SK-N-SH (cell line): Measurements from ENCODE around the gene UGP2. TPM values are rescaled to one million over a fixed set of nuclear protein-coding genes. Genes with fewer than 3 reads are reported as not detected.

ENCODE experiments used
- CTCF ChIA-PET: fragments of 300-600, 350-600 bp; formaldehyde crosslinking; extraction: SDS; loops from one replicate; lab custom pipeline; 2021; lab: Yijun Ruan, JAX
- POLR2A ChIA-PET: fragments of 350-600 bp; sonication (Branson Sonifier 250); formaldehyde crosslinking; extraction: SDS; loops from one replicate; lab custom pipeline; 2020; ENCODE audit warnings: antibody characterized with exemption, inconsistent platforms; lab: Yijun Ruan, JAX
- DNase-seq: peaks from one replicate; pipeline ENCODE4 v3.0.0; 2012
- H2AFZ ChIP-seq: fragments of 200-600 bp; sonication (generic); 2 replicates; pipeline ENCODE4 v1.8.1; 2016; ENCODE audit warnings: antibody characterized with exemption, mild to moderate bottlenecking, low read depth
- H3F3A ChIP-seq: fragments of 200-600 bp; sonication (generic); replicated peaks from 2 replicates; pipeline ENCODE3; 2016; ENCODE audit warnings: antibody characterized with exemption, mild to moderate bottlenecking; ENCODE audit not compliant: insufficient read depth
- H3K27ac ChIP-seq, 2 experiments: fragments of 200-500 bp in 1 of 2; fragments of 200-600 bp in 1 of 2; sonication (Bioruptor generic) in 1 of 2; sonication (generic), shearing (Covaris generic) in 1 of 2; 2 replicates each; pipeline versions ENCODE4 v1.5.1 to v1.6.1; 2014 to 2016; ENCODE audit warnings: low read depth in 2 of 2, inconsistent platforms in 1 of 2, low read length in 1 of 2, mild to moderate bottlenecking in 1 of 2, mixed read lengths in 1 of 2
- H3K27me3 ChIP-seq: fragments of 200-600 bp; sonication (generic), shearing (Covaris generic); 2 replicates; pipeline ENCODE4 v1.6.1; 2016; ENCODE audit warnings: mixed run types; ENCODE audit not compliant: insufficient read depth
- H3K36me3 ChIP-seq, 2 experiments: fragments of 200-500 bp in 1 of 2; fragments of 200-600 bp in 1 of 2; sonication (Bioruptor generic) in 1 of 2; sonication (generic) in 1 of 2; replicated peaks in 1 of 2; 2 replicates each; pipeline versions ENCODE3 to v1.5.1; 2014 to 2016; ENCODE audit warnings: low read length in 1 of 2, mild to moderate bottlenecking in 1 of 2; ENCODE audit not compliant: insufficient read depth in 2 of 2, control insufficient read depth in 1 of 2
- H3K4me1 ChIP-seq, 2 experiments: fragments of 200-500 bp in 1 of 2; fragments of 200-600 bp in 1 of 2; sonication (Bioruptor generic) in 1 of 2; sonication (generic), shearing (Covaris generic) in 1 of 2; 2 replicates each; pipeline versions ENCODE4 v1.5.1 to v1.6.1; 2014 to 2016; ENCODE audit warnings: low read depth in 1 of 2, low read length in 1 of 2, mixed run types in 1 of 2; ENCODE audit not compliant: insufficient read depth in 2 of 2, control insufficient read depth in 1 of 2
- H3K4me2 ChIP-seq: fragments of 200-600 bp; sonication (generic), shearing (Covaris generic); 2 replicates; pipeline ENCODE4 v1.6.1; 2017; ENCODE audit warnings: mixed run types
- H3K4me3 ChIP-seq, 2 experiments: fragments of 200-500 bp in 1 of 2; fragments of 200-600 bp in 1 of 2; sonication (Bioruptor generic) in 1 of 2; sonication (generic), shearing (Covaris generic) in 1 of 2; 2 replicates each; pipeline versions ENCODE4 v1.5.1 to v1.8.1; 2014 to 2016; ENCODE audit warnings: low read depth in 2 of 2, inconsistent platforms in 1 of 2, low read length in 1 of 2, mild to moderate bottlenecking in 1 of 2, mixed read lengths in 1 of 2, moderate library complexity in 1 of 2
- H3K79me2 ChIP-seq: fragments of 200-600 bp; sonication (generic); 2 replicates; pipeline ENCODE4 v1.8.1; 2017; ENCODE audit warnings: mild to moderate bottlenecking; ENCODE audit not compliant: insufficient read depth
- H3K9ac ChIP-seq: fragments of 200-600 bp; sonication (generic); 2 replicates; pipeline ENCODE4 v1.6.1; 2017; ENCODE audit warnings: mixed run types
- H3K9me2 ChIP-seq: fragments of 200-600 bp; sonication (generic); 2 replicates; pipeline ENCODE4 v1.6.1; 2017; ENCODE audit warnings: mixed run types
- H3K9me3 ChIP-seq: fragments of 200-600 bp; sonication (generic); 2 replicates; pipeline ENCODE4 v1.6.1; 2017; ENCODE audit warnings: mixed run types, mild to moderate bottlenecking, moderate library complexity
- H4K20me1 ChIP-seq: fragments of 200-600 bp; sonication (generic); 2 replicates; pipeline ENCODE4 v1.6.1; 2017; ENCODE audit warnings: mild to moderate bottlenecking, mixed run types; ENCODE audit not compliant: insufficient read depth
- CHD2 ChIP-seq: fragments of 150-350 bp; IDR thresholded peaks from 2 replicates; pipeline ENCODE4 v1.6.1; 2018; ENCODE audit warnings: low read length; ENCODE audit not compliant: partially characterized antibody
- EP300 ChIP-seq, 2 experiments: IDR thresholded peaks; 2 replicates each; pipeline versions ENCODE4 v1.4.0 to v1.6.1; 2012; ENCODE audit warnings: borderline replicate concordance in 1 of 2, low read depth in 1 of 2, low read length in 1 of 2
- EZH2phosphoT487 ChIP-seq: fragments of 200-600 bp; sonication (generic); IDR thresholded peaks from 2 replicates; pipeline ENCODE4 v1.6.1; 2017; ENCODE audit warnings: low read depth, mixed run types, mild to moderate bottlenecking, antibody characterized with exemption, moderate library complexity, borderline replicate concordance
- FOXJ3 ChIP-seq: sonication (generic); formaldehyde crosslinking; IDR thresholded peaks from 2 replicates; pipeline ENCODE4 v1.5.1; 2020; ENCODE audit warnings: mild to moderate bottlenecking, missing genetic modification reagents
- GABPA ChIP-seq: IDR thresholded peaks from 2 replicates; pipeline ENCODE4 v1.4.0; 2012; ENCODE audit warnings: low read depth, mild to moderate bottlenecking
- GATA2 ChIP-seq: sonication (generic); formaldehyde crosslinking; IDR thresholded peaks from 2 replicates; pipeline ENCODE4 v1.5.0; 2020; ENCODE audit warnings: mild to moderate bottlenecking, missing genetic modification reagents
- MEF2A ChIP-seq: IDR thresholded peaks from 2 replicates; pipeline ENCODE4 v1.4.0; 2012; ENCODE audit warnings: low read depth, borderline replicate concordance
- MXI1 ChIP-seq: IDR thresholded peaks from 2 replicates; pipeline ENCODE4 v1.6.1; 2012; ENCODE audit warnings: mild to moderate bottlenecking, low read depth, low read length, improper control_type of control experiment
- POLR2AphosphoS5 ChIP-seq: IDR thresholded peaks from 2 replicates; pipeline ENCODE4 v1.6.1; 2012; ENCODE audit warnings: low read depth, low read length
- RAD21 ChIP-seq: IDR thresholded peaks from 2 replicates; pipeline ENCODE4 v1.6.1; 2012; ENCODE audit warnings: mild to moderate bottlenecking, low read length
- SMC3 ChIP-seq: IDR thresholded peaks from 2 replicates; pipeline ENCODE4 v1.6.1; 2012; ENCODE audit warnings: low read depth, low read length, improper control_type of control experiment
- TAF1 ChIP-seq: IDR thresholded peaks from 2 replicates; pipeline ENCODE4 v1.6.1; 2012; ENCODE audit warnings: low read depth, mild to moderate bottlenecking, low read length, moderate library complexity, borderline replicate concordance
- TCF12 ChIP-seq: IDR thresholded peaks from 2 replicates; pipeline ENCODE4 v1.4.0; 2012
- WGBS: methylation state at CpG from one replicate; pipeline ENCODE4 v1.1.6; 2017; ENCODE audit warnings: low lambda C conversion rate; 5-methylcytosine and 5-hydroxymethylcytosine counted together
- polyA plus RNA-seq, 3 experiments: library from polyadenylated mRNA; depleted of rRNA; stranded (reverse); fragments of >200 nt; gene quantifications; 2 replicates each; pipeline ENCODE4 v1.2.3, GENCODE V29; 2012
- TF ChIP-seq, protein P1 (sequence below): IDR thresholded peaks from 2 replicates; pipeline ENCODE4 v1.4.0; 2012; ENCODE audit warnings: low read depth, borderline replicate concordance
- TF ChIP-seq, protein P2 (sequence below): fragments of 200-600 bp; sonication (generic); IDR thresholded peaks from 2 replicates; pipeline ENCODE4 v1.6.1; 2017; ENCODE audit warnings: antibody characterized with exemption, mild to moderate bottlenecking, moderate library complexity
- TF ChIP-seq, protein P3 (sequence below): IDR thresholded peaks from 2 replicates; pipeline ENCODE4 v1.6.1; 2012; ENCODE audit warnings: mild to moderate bottlenecking, low read depth, low read length, moderate library complexity
- TF ChIP-seq, protein P4 (sequence below): IDR thresholded peaks from 2 replicates; pipeline ENCODE4 v1.4.0; 2012; ENCODE audit warnings: low read depth

Gene UGP2
- polyA plus RNA-seq, 1 of the 3 experiments (the other 2 are of a cell fraction): 30.1 TPM

- TF ChIP-seq, protein P1, sequence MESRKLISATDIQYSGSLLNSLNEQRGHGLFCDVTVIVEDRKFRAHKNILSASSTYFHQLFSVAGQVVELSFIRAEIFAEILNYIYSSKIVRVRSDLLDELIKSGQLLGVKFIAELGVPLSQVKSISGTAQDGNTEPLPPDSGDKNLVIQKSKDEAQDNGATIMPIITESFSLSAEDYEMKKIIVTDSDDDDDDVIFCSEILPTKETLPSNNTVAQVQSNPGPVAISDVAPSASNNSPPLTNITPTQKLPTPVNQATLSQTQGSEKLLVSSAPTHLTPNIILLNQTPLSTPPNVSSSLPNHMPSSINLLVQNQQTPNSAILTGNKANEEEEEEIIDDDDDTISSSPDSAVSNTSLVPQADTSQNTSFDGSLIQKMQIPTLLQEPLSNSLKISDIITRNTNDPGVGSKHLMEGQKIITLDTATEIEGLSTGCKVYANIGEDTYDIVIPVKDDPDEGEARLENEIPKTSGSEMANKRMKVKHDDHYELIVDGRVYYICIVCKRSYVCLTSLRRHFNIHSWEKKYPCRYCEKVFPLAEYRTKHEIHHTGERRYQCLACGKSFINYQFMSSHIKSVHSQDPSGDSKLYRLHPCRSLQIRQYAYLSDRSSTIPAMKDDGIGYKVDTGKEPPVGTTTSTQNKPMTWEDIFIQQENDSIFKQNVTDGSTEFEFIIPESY: no peak
Observed at GRCh38 chr2:63843093-63843492, 1.4 kb downstream of the UGP2 start (continued).

DNA sequence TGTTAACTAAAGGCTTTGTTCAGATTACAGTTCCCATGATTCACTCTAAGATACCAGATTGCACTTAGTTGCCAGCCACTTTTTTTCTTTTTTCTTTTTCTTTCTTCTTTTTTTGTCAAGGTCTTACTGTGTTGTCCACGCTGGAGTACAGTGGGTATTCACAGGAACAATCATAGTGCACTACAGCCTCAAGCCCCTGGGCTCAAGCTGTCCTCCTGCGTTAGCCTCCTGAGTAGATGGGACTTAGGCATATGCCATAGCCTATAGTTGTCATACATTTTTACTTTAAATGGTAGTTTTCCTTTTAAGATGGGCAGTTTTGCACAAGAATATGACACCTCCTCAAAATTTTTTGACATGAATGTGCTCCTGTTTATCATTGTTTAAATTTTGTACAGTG, 2.1 kb downstream of the UGP2 start:
- peak overlapping the region; percentile 80; the same call in 1 of the 2 replicates for H3K4me2 ChIP-seq
- H3K9me3 ChIP-seq: no peaks in the 10 kb centered on the region
- no peaks in the 10 kb centered on the region for H3K36me3 ChIP-seq
- H2AFZ ChIP-seq: no peak overlapping the region
- TF ChIP-seq MXI1 (no peak), EP300 (IDR thresholded peaks at IDR 0.05; ENCODE audit: borderline replicate concordance in 1 of 2, low read depth in 1 of 2, low read length in 1 of 2) (no peak)
- TF ChIP-seq, protein P2, sequence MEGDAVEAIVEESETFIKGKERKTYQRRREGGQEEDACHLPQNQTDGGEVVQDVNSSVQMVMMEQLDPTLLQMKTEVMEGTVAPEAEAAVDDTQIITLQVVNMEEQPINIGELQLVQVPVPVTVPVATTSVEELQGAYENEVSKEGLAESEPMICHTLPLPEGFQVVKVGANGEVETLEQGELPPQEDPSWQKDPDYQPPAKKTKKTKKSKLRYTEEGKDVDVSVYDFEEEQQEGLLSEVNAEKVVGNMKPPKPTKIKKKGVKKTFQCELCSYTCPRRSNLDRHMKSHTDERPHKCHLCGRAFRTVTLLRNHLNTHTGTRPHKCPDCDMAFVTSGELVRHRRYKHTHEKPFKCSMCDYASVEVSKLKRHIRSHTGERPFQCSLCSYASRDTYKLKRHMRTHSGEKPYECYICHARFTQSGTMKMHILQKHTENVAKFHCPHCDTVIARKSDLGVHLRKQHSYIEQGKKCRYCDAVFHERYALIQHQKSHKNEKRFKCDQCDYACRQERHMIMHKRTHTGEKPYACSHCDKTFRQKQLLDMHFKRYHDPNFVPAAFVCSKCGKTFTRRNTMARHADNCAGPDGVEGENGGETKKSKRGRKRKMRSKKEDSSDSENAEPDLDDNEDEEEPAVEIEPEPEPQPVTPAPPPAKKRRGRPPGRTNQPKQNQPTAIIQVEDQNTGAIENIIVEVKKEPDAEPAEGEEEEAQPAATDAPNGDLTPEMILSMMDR: no peak
- no peaks in the 10 kb centered on the region for H3K9me2 ChIP-seq
- ChIA-PET POLR2A (no interaction called here), CTCF (interaction anchor here (1.1 to 3.4 kb wide), 4 partner anchors 17 to 152 kb away, joined by 3 to 19 read pairs (median 7); no protein-coding TSS in a partner anchor)
- peaks cover 11 to 28% of the 10 kb centered on the region in 2 experiments for H3K4me1 ChIP-seq
- H3K79me2 ChIP-seq: peaks cover 71% of the 10 kb centered on the region
- no peak overlapping the region for H3K27ac ChIP-seq
- no peak for DNase-seq
- peaks cover 10% of the 10 kb centered on the region for H3F3A ChIP-seq
- H3K27me3 ChIP-seq: no peaks in the 10 kb centered on the region
- WGBS: 90% methylated on average over 2 of the region's 2 CpGs
- peaks cover 18% of the 10 kb centered on the region; the same call in 1 of the 2 replicates for H4K20me1 ChIP-seq
- no peak overlapping the region for H3K9ac ChIP-seq
- H3K4me3 ChIP-seq: peak overlapping the region; percentile 3 to 96; a peak in 1 of 4 replicates

GRCh38 chr2:63844616-63845015, 2.9 kb downstream of the UGP2 start:
- no peak overlapping the region for H2AFZ ChIP-seq
- 93% methylated on average over 3 of the region's 3 CpGs for WGBS
- peaks cover 80% of the 10 kb centered on the region for H3K79me2 ChIP-seq
- H3K9ac ChIP-seq: no peak overlapping the region
- no peaks in the 10 kb centered on the region for H3K36me3 ChIP-seq
- CTCF ChIA-PET: interaction anchor here (0.9 to 3.4 kb wide), 4 partner anchors 16 to 153 kb away, joined by 3 to 19 read pairs (median 5); no protein-coding TSS in a partner anchor
- no peak overlapping the region for H3K4me2 ChIP-seq
- H3F3A ChIP-seq: peaks cover 11% of the 10 kb centered on the region
- H3K4me1 ChIP-seq: peaks cover 18 to 28% of the 10 kb centered on the region in 2 experiments
- peaks cover 22% of the 10 kb centered on the region; the same call in 1 of the 2 replicates for H4K20me1 ChIP-seq
- peak overlapping the region in 1 of 2 experiments; percentile 96; a peak in 1 of 4 replicates for H3K4me3 ChIP-seq
- POLR2A ChIA-PET: no interaction called here
- H3K9me3 ChIP-seq: no peaks in the 10 kb centered on the region
- H3K27ac ChIP-seq: no peak overlapping the region
- TF ChIP-seq, protein P3, sequence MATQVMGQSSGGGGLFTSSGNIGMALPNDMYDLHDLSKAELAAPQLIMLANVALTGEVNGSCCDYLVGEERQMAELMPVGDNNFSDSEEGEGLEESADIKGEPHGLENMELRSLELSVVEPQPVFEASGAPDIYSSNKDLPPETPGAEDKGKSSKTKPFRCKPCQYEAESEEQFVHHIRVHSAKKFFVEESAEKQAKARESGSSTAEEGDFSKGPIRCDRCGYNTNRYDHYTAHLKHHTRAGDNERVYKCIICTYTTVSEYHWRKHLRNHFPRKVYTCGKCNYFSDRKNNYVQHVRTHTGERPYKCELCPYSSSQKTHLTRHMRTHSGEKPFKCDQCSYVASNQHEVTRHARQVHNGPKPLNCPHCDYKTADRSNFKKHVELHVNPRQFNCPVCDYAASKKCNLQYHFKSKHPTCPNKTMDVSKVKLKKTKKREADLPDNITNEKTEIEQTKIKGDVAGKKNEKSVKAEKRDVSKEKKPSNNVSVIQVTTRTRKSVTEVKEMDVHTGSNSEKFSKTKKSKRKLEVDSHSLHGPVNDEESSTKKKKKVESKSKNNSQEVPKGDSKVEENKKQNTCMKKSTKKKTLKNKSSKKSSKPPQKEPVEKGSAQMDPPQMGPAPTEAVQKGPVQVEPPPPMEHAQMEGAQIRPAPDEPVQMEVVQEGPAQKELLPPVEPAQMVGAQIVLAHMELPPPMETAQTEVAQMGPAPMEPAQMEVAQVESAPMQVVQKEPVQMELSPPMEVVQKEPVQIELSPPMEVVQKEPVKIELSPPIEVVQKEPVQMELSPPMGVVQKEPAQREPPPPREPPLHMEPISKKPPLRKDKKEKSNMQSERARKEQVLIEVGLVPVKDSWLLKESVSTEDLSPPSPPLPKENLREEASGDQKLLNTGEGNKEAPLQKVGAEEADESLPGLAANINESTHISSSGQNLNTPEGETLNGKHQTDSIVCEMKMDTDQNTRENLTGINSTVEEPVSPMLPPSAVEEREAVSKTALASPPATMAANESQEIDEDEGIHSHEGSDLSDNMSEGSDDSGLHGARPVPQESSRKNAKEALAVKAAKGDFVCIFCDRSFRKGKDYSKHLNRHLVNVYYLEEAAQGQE: no peak
- TF ChIP-seq TCF12 (no peak), CHD2 (no peak), RAD21 (no peak), GATA2 (CRISPR knock-in tag) (no peak), TAF1 (no peak), SMC3 (no peak), MEF2A (no peak), MXI1 (no peak), EZH2phosphoT487 (no peak), GABPA (no peak), FOXJ3 (no peak), POLR2AphosphoS5 (no peak)
- TF ChIP-seq, protein P4, sequence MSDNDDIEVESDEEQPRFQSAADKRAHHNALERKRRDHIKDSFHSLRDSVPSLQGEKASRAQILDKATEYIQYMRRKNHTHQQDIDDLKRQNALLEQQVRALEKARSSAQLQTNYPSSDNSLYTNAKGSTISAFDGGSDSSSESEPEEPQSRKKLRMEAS: no peak
- TF ChIP-seq, all 33 proteins: peak for 0
- DNase-seq: no peak
- H3K27me3 ChIP-seq: no peaks in the 10 kb centered on the region
- no peaks in the 10 kb centered on the region for H3K9me2 ChIP-seq
